ENCODE measurements around the gene TBL1XR1.

The TBL1XR1 gene

GRCh38 chr3:177110386-177110785, 86.9 kb downstream of the TBL1XR1 start:
- no peak for DNase-seq (ENCODE audit: low spot score)
- TF ChIP-seq, protein P1, sequence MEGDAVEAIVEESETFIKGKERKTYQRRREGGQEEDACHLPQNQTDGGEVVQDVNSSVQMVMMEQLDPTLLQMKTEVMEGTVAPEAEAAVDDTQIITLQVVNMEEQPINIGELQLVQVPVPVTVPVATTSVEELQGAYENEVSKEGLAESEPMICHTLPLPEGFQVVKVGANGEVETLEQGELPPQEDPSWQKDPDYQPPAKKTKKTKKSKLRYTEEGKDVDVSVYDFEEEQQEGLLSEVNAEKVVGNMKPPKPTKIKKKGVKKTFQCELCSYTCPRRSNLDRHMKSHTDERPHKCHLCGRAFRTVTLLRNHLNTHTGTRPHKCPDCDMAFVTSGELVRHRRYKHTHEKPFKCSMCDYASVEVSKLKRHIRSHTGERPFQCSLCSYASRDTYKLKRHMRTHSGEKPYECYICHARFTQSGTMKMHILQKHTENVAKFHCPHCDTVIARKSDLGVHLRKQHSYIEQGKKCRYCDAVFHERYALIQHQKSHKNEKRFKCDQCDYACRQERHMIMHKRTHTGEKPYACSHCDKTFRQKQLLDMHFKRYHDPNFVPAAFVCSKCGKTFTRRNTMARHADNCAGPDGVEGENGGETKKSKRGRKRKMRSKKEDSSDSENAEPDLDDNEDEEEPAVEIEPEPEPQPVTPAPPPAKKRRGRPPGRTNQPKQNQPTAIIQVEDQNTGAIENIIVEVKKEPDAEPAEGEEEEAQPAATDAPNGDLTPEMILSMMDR (IDR thresholded peaks at IDR 0.05; ENCODE audit: extremely low read depth, missing control alignments) = no peak

GRCh38 chr3:177109688-177110330, 87.5 kb downstream of the TBL1XR1 start:
- DNase-seq (ENCODE audit: low spot score) = no peak
- TF ChIP-seq, protein P1 (IDR thresholded peaks at IDR 0.05; ENCODE audit: extremely low read depth, missing control alignments) = no peak

- TF ChIP-seq, protein P1 (IDR thresholded peaks at IDR 0.05; ENCODE audit: extremely low read depth, missing control alignments) = no peak
- DNase-seq (ENCODE audit: low spot score) = no peak
These were observed 88.6 kb downstream of the TBL1XR1 start for GRCh38 chr3:177108648-177109047.

- DNase-seq (ENCODE audit: low spot score) = no peak
- TF ChIP-seq, protein P1 (IDR thresholded peaks at IDR 0.05; ENCODE audit: extremely low read depth, missing control alignments) = no peak
These were observed 89.6 kb downstream of the TBL1XR1 start for GRCh38 chr3:177107461-177108239.

DNA sequence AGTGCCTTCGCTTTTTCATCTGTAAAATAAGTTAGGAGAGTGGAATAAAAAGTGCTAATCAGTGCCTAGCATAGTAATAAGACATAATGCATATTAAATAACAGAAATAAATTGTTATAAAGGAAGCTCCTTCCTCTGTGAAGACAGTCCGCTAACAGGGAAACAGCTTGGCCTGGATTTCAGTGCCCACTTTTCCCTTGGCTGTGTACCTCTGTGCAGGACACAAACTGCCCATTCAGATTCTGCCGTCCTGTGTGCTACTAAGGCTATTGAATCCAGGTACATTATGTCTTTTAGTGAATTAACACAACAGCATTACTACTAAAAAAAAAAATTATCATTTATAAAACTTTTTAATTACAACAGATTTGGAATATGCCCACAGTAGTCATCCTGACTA, 90.7 kb downstream of the TBL1XR1 start:
- TF ChIP-seq, protein P1 (IDR thresholded peaks at IDR 0.05; ENCODE audit: extremely low read depth, missing control alignments) = no peak
- no peak for DNase-seq (ENCODE audit: low spot score)

- TF ChIP-seq, protein P1 (IDR thresholded peaks at IDR 0.05; ENCODE audit: extremely low read depth, missing control alignments) = no peak
- no peak for DNase-seq (ENCODE audit: low spot score)
These were observed 91.1 kb downstream of the TBL1XR1 start for GRCh38 chr3:177106184-177106583.

DNA sequence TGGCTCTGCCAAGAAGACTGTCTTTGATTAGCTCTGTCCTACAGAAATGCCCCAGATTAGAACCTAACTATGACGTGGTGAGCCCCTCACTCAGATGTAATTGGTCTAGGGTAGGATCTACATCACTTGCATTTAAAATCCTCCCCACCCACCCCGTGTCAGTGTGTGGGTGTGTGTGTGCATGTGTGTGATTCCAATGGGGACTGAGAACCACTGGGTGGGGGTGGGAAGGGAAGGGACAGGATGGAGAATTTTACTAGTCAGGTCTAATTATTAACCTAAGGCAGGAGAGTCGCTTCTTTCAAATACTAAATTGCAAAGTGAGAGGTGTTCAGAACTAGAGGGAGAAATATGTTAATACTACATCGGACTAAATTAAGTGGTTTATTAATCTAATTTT, 91.7 kb downstream of the TBL1XR1 start:
- TF ChIP-seq, protein P1 (IDR thresholded peaks at IDR 0.05; ENCODE audit: extremely low read depth, missing control alignments) = no peak
- no peak for DNase-seq (ENCODE audit: low spot score)
